GM19438 (cell line): ENCODE measurements around the gene CETP.
"Not testable (repeated sequence)": the region's sequence is repeated elsewhere in the genome, so short reads cannot be mapped to it uniquely, and the experiment has no call there.

Source experiments
- ATAC-seq: cut with Tn5 transposase; IDR thresholded peaks from one replicate; pipeline ENCODE4 v1.9.1; 2021; ENCODE audit warnings: low read depth; ENCODE audit not compliant: unreplicated experiment

CETP gene

DNA sequence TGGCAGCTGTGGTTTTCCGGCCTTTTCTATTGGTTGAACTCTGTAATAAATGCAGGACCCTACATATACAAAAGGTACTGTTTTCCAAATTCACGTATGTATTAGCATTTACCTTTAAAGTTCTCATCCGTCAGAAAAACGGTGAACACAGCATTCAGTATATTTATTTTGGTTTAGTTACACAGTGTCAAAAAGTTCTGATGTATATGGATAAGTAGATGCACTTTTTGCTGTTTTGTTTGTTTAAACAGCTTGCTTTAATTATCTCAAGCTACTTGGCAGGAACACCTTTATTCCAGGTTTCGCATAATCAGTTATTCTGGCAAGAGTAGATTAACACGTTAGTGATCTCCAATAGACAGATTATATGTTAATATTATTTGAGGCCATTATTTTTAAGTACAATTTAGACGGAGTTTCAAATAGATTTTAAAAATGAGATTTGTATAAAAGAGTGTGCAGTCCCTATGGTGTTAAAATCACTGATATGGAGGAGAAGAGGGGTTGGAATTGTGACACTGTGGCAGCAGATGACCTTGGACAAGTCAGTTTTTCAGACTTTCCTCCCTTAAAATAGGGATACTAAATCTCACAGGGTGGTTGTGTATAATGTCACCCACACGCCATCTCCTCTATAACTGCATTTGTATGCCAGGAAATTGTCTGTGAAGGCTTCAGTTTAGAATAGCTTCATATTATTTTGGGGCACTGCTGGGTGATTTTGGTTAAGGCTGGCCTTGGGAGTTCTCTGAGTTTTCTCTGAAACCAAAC, 27.7 kb upstream of the CETP start:
- ATAC-seq: no peak

DNA sequence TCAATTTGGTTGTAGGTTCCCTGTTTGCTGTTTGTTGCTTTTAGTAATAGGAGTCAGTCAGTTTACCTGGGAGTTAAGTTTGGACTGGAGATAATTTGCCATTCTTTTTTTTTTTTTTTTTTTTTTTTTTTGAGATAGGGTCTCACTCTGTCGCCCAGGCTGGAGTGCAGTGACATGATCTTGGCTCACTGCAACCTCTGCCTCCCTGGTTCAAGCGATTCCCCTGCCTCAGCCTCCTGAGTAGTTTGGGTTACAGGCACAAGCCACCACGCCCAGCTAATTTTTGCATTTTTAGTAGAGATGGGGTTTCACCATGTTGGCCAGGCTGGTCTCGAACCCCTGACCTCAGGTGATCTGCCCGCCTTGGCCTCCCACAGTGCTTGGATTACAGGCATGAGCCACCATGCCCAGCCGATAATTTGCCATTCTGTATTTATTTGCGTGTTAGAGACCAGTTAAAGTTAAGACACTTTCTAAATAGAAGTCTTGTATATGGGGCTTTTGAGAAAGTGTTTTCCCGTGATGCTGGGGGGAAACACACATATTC, 27.1 kb upstream of the CETP start:
- not testable (repeated sequence) for ATAC-seq

GRCh38 chr16:56935201-56935600, 26.5 kb upstream of the CETP start:
- ATAC-seq: no peak

GRCh38 chr16:56936491-56936890, 25.3 kb upstream of the CETP start:
- ATAC-seq: no peak

DNA sequence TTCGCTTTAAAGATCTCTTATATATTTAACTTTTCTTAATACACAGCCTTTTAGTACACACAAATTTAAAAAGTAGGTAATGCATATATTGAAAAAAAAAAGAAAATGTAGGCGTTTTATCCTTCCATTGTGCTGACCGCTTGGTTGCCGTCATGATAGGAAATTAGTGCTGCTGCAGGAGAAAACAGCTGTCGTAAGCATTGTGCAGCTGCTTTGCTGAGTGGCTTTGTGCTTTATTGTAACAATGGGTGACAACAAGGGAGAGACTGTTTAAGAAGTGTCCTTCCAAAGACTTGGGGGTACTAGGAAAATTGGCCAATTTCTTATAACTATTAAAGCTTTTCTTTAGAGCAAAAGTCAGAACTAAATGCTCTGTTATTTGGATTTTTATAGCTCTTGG, 24.8 kb upstream of the CETP start:
- no peak for ATAC-seq

GRCh38 chr16:56938664-56939513, 22.9 kb upstream of the CETP start:
- no peak for ATAC-seq

GRCh38 chr16:56939801-56940200, 21.9 kb upstream of the CETP start:
- no peak for ATAC-seq

DNA sequence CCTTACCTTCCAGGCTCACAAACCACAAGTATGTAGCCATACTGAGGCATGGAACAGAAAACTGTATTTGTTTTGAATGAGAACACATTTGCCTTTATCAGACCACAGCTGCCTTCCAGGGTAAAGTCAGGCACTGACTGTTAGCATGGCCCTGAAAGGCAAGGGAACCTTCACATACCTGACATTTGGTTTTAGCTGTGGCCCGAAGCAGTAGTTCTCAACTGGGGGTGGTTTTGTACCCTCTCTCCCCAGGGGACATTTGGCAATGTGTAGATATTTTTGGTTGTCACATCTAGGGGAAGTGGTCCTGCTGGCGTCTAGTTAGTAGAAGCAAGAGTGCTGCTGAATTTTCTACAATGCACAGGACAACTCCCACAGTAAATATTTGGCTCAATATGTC, 20.7 kb upstream of the CETP start:
- no peak for ATAC-seq

DNA sequence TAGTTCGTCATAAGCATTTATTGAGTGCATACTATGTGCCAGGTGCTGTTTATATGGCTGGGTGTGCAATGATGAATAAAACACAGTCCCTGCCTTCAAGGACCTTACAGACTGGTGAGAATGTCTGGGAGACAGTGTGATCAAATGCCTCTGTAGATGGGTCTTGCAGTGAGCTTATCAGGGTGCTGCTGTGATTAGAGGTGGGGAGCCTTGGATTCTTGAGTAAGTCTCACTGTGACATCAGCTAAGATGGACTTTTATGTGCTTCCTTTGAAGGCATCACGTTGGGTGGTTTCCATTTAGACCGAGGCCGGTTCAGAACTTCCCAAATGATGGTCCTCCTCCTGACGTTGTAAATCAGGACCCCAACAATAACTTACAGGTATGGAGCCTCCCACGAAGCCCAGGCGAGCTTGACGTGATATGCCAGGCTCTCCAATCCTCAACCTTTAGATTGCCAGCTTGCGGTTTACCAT, 19.9 kb upstream of the CETP start:
- ATAC-seq: no peak

- ATAC-seq: no peak
Observed at GRCh38 chr16:56943761-56944375, 17.9 kb upstream of the CETP start.

- ATAC-seq: no peak
Observed at GRCh38 chr16:56944954-56945839, 16.6 kb upstream of the CETP start.

DNA sequence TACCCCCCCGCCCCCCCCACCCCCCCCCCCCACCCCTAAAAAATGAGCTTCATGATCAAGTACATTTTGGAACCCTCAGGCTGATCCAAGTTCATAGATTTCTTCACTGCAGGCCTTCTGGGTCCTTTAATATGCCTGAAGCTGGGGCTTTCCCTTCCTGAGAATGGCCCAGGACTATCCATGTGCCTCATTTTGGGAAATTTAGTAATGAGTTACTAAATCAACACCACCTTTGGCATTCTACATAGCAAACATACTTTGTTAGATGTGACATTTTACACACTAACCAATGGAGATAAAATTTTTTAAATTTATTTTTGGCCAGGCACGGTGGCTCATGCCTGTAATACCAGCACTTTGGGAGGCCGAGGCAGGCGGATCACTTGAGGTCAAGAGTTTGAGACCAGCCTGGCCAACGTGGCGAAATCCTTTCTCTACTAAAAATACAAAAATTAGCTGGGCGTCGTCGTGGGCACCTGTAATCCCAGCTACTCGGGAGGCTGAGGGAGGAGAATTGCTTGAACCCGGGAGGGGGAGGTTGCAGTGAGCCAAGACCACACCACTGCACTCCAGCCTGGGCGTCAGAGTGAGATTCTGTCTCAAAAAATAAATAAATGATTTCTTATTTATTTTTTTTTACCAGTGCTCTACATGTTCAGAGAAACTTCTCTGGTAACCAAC, 15.8 kb upstream of the CETP start:
- no peak for ATAC-seq

DNA sequence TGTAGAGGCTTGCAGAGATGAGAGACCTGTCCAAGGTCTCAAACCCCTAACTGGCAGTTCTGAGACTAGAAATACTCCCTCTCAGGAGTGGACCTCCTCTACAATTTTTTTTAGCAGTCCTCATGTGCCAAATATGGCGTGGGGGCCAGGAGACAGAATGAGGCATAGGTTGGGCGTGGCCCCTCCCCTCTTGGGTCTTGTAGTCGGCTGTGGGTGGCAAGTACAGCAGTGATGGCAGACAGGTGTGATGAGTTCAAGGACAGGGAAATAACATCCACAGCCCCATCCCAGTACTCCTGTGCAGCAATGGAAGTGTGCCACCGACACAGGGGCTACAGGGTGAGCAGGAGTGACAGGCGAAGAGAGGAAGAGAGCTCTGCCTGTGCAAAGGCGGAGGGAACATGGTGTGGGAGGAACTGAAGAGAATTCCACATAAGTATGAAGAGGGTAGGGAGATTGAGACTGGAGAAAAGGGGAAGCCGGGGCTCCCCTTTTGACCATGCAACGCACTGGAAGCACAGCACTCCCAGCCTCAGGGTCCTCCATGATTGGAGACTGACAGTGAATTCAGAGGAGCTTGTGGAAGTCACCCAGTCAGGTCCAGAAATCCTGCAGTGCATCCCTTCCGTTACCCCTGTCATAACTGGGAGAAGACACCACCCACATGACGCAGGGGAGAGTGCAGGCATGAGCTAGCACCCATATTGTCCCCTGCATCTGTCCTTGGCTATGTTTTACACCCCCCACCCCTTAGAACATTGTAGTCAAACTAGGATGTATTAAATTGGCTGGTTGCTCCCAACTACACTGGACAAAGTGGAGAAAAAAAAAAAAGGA, 14.8 kb upstream of the CETP start:
- no peak for ATAC-seq

DNA sequence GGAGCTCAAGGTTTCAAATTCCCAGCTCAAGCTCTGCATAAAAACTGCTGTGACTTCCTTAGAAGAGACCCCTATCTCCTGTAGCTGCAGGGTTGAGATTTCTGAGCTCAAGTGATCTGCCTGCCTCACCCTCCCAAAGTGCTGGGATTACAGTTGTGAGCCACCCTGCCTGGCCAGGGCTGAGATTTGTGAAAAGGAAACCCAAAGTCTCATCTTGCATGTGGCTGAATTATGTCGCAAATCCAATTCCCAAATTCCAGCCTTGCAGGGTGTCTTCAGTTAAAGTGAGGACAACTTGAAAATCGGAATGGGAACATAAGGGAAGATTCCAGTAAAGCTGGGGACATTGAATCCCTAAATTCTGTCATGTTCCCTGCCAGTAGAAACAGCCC, 14.2 kb upstream of the CETP start:
- no peak for ATAC-seq

GRCh38 chr16:56948234-56948633, 13.5 kb upstream of the CETP start:
- no peak for ATAC-seq

DNA sequence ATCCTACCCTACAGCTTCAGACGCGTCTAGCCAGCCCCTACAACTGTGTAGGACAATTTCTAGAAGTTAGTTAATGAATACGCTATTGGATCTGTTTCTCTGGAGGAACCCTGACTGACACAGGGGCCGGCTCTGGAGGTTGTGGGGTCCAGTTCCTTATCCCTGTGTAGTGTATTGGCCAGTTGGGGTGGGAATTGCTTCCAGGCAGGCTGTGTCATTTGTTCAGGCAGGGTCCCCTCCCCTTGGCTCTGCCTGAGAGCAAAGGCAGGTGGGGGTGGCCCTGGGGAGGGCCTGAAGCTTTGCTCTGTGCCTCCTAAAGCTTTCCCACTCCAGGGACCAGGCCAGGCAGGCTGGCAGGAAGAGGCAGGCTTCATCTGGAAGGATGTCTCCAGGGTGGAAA, 11.7 kb upstream of the CETP start:
- no peak for ATAC-seq

- ATAC-seq: no peak
Observed at GRCh38 chr16:56950455-56950854, 11.3 kb upstream of the CETP start.

DNA sequence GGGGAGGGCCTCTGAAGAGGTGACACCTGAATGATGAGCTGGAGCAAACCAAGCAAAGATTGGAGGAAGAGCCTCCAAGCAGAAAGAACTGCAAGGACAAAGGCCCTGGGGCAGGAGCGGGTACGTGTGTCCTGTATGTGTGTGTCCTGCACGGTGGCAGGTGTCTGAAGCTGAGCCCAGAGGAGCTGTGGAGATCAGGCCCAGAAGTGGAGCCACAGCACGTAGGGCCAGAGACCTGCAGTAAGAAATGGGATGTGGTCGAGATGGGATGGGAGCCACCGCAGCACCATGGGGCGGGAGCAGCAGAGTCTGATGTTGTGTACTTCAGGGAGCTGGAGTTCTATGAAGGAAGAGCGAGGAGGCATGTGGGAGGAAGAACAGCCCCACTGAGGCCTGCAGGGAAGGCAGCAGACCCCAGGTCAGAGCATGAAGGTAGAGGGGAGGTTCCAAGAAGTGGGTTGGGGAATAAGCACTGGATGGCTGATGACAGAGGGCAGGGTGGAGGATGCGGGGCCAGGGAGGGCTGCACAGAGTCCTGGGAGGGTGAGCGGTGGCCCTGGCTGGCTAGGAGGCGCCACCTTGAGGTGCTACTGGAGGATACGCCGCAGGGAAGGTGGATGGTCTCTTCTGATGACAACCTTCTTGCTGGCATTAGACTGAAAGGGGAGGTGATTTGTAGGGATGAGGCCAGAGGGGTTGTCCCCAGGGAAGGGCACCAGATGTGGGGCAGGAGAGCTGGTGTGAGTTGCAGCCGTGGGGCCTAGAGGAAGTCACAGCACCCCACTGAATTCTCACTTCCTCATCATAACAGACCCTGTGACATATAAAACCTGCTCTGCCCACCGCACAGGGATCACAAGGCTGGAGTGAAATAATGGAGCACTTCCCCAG, 10.6 kb upstream of the CETP start:
- peak; percentile 53 for ATAC-seq
